HG02798 (cell line): ENCODE data around the gene HMGA1.

ENCODE experiments used
- ATAC-seq: cut with Tn5 transposase; IDR thresholded peaks from one replicate; pipeline ENCODE4 v1.9.1; 2021; ENCODE audit warnings: mild to moderate bottlenecking; ENCODE audit not compliant: unreplicated experiment, poor library complexity

HMGA1 gene

GRCh38 chr6:34236443-34237315, at the start of gene HMGA1:
HMGA1 (plus strand) TSS chr6:34236873; CDS start chr6:34240781, 3,908 bp downstream.
- ATAC-seq = peak; percentile 69

GRCh38 chr6:34189806-34190503, 46.7 kb upstream of the HMGA1 start:
- ATAC-seq = no peak

DNA sequence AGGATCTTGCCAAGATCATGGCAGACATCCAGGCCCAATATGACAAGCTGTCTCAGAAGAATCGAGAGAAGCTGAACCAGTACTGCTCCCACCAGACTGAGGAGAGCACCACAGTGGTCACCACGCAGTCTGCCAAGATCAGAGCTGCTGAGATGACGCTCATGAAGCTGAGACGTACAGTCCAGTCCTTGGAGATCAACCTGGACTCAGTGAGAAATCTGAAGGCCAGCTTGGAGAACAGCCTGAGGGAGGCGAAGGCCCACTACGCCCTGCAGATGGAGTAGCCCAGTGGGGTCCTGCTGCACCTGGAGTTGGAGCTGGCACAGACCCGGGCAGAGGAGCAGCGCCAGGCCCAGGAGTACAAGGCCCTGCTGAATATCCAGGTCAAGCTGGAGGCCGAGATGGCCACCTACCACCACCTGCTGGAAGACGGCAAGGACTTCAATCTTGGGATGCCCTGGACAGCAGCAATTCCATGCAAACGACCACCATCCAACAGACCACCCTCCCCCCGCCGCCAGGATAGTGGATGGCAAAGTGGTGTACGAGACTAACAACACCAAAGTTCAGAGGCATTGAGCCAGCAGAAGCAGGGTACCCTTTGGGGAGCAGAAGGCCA, 46.1 kb upstream of the HMGA1 start:
- ATAC-seq = no peak

- ATAC-seq = no peak
These were observed 41.9 kb upstream of the HMGA1 start for GRCh38 chr6:34194772-34195171.

DNA sequence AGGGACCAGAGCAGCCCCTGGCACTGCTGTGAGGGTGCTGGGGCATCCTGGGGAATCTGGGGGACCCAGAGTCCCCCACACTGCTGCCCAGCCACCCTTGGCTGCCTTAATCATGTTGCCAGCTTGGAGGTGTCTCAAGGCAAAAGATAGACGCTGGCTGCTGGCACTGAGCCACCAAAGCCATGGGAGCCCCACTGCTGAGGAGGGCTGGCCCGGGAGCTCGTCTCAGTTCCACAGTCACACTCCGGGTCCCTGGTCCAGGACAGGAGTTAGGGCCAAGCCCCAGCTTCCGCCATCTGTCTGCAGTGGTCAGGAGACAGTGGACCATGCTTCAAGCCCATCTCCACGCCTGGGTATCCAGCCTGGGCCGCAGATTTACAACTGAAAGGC, 41.0 kb upstream of the HMGA1 start:
- no peak for ATAC-seq

DNA sequence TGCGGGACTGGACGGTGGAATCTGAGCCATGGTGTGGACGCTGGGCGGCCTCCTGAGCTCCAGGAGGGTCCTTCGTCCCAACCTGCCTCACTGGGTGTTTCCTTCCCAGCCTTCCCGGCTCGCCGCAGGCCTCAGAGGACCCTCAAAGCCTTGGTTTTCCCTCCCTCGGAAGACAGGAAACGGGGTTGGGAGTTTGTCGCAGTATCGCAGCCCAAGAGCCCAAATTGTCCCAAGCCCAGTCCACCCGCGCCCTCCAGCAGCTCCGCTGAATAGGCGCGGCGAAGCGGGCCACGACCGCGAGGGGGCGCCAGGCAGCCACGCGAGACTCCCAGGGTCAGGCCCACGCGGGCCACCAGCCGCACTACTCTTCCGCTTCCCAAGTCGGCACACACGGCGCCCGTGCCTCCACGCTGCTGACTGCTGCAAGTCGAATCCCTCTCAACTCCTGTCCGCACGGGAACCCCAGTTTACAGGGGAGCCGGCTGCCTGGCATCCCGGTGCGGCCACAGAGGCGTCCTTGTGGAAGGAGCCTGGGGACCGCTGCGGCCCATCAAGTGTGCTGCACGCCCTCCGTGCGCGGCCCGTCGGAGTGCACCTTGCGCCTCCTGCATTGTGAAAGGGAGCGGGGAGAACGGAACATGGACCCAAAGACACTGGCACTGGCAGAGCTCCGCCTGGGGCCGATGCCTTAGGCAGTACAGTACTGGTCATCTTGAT, 40.4 kb upstream of the HMGA1 start:
- peak; percentile 85 for ATAC-seq

GRCh38 chr6:34196833-34197195, 39.9 kb upstream of the HMGA1 start:
- ATAC-seq = no peak

DNA sequence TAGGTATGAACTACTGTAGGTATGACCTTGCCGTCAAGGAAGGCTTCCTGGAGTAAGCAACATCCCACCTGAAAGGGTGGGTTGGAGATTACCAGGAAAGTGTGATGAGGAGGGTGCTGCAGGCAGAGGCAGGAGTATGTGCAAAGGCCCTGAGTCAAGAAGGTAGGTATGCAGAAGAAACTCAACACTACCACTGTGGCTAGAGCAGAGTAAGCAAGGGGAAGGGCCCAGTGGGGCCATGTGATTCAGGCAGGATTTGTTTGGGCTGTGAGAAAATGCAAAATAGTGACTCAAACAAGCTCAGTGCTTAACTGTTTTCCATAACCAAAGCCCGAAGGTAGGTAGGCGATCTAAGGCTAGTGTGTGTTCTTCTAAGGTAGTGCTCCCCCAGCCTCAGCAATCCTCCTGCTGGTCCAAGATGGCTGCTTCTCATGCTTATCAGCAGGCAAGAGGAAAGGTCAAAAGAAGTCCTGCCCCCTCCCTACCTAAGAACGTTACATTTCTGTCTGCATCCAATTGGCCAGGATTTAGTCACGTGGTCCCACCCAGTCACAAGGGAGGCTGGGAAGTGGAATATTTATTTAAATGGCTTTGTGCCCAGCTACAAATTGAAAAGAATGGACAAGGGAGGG, 36.2 kb upstream of the HMGA1 start:
- no peak for ATAC-seq

GRCh38 chr6:34201455-34202107, 35.1 kb upstream of the HMGA1 start:
- ATAC-seq = no peak

DNA sequence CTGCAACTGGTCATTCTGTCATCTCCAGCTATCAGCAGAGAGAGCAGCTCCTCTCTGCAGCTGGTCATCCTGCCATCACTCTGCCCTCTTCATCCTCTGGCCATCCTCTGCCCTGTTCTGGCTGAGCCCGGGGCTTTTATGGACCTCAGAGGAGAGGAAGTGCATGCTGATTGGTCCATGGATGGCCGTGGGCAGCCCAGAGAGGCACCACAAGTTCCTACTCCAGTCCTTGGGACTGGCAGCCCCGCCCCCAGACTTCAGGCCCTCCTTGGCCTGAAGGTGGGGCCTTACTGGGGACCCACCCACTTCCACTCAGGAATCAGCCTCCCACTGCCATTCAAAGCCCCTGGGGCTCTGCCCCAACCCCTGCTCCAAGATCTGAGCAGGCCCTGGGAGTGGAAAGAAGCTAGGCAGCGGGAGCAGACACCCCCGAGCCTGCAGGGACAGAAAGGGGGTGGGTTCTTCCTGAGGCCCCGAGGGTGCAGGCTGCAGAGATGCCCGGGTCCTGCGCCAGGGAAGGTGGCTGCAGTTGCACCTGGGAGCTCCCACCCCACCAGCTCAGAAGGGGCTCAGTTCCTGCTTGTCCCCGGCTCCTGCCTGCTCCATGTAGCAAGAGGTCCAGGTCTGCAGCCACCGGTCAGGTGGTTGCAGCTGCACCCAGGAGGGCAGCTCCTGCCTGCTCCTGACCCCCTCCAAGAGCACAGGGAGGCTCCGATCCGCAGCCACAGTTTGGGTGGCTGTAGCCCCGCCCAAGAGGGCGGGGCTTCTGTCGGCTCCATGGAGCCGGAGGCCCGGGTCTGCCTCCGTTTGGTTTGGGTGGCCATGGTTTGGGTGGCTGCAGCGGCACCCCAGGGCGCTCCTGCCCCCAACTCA, 34.1 kb upstream of the HMGA1 start:
- no peak for ATAC-seq

GRCh38 chr6:34204693-34205092, 32.0 kb upstream of the HMGA1 start:
- no peak for ATAC-seq

DNA sequence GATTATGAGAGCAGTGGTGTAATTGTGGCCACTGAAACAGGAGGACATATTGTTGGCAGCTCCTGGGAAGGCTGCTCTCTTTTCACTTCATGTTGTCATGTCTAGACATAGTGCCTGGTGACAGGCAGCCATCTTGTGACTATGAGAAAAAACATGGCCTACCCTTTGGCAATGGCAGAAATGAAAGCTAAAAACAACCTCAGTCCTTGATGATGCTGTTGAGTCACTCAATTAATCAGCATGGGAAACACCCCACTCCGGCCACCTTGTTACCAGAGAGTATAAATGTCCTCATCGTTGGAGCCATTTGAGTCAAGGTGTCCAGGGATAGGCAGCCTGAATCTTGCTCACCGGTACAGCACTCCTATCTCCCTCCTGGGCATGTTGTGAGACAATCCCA, 31.2 kb upstream of the HMGA1 start:
- no peak for ATAC-seq

DNA sequence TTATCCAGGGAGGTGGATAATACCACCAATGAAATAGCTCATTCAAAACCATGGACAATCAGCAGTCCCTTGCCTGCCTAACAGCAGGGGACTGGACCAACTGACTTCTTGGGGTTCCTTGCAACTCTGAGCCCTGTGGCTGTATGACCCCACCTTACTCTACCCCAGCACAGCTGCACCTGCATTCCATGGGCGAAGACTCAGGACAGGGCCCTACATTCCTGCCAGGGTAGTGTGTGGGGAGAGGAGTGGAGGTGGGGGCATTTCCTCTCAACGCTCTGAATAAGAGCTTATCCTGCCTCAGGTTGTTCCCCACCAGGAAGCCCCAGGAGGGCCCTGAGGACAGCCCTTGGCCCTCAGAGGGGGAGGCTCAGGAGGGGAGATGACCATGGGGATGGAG, 30.8 kb upstream of the HMGA1 start:
- no peak for ATAC-seq

DNA sequence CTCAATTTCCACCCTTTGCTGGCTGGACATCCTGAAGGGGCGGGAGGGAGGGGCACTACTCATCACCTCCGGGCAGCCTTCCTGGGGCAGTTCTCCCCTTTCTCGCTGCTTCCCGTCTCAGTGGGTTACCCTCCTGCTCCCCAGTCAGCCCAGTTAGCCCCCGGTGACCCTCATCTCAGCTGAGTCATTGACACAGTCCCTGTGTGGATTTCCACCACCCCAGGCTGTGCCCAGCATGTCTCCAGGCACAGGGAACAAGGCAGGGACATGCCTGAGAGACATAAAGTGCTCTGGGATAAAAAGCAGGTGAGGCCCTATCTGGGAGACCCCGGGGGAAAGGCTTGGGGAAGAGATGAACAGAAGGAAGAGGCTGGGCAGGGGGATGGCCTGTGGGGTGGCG, 29.9 kb upstream of the HMGA1 start:
- no peak for ATAC-seq

- no peak for ATAC-seq
These were observed 28.8 kb upstream of the HMGA1 start for GRCh38 chr6:34207695-34208443.

DNA sequence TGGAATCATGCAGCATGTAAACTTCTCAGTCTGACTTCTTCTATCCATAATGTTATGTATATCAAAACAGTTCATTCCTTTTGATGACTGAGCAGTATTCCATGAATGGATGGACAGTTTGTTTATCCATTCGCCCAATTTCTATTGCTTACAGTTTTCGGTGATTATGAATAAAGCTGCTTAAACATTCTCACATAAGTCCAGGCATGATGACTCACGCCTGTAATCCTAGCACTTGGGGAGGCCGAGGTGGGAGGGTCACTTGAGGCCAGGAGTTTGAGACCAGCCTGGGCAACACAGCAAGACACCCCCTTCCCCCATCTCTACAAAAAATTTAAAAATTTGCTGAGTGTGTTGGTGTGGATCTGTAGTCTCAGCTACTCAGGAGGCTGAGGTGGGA, 22.9 kb upstream of the HMGA1 start:
- no peak for ATAC-seq

DNA sequence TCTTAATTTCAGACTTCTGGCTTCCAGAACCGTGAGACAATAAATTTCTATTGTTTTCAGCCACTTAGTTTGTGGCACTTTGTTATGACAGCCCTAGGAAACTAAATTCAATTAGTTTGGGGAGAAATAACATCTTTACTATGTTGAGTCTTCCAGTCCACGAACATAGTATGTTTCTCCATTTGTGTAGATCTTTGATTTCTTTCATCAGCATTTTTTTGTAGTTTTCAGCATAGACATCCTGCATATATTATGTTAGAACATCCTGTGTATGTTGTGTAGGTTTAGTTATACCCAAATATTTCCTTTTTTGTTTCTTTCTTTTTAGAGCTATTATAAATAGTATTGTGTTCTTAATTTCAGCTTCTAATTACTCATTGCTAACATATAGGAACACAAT, 18.0 kb upstream of the HMGA1 start:
- ATAC-seq = no peak

- ATAC-seq = peak; percentile 21
These were observed 13.2 kb upstream of the HMGA1 start for GRCh38 chr6:34223381-34223955.
